GM10248 (cell line): ENCODE measurements around the gene GALNTL6.

ENCODE experiments used
- CTCF ChIA-PET: fragments of 300-600 bp; sonication (Branson Sonifier 250); formaldehyde crosslinking; extraction: SDS; loops from one replicate; lab custom pipeline; 2021; ENCODE audit warnings: antibody characterized with exemption; lab: Yijun Ruan, JAX
- POLR2A ChIA-PET: fragments of 350-650 bp; sonication (Branson Sonifier 250); formaldehyde crosslinking; extraction: SDS; loops from one replicate; lab custom pipeline; 2020; ENCODE audit warnings: antibody characterized with exemption; lab: Yijun Ruan, JAX
- DNase-seq: peaks from one replicate; pipeline ENCODE4 v3.0.0; 2012; ENCODE audit errors: extremely low spot score
- CTCF ChIP-seq: IDR thresholded peaks from 2 replicates; pipeline ENCODE4 v1.5.1; 2012; ENCODE audit warnings: mild to moderate bottlenecking, low read depth; ENCODE audit errors: extremely low read depth, missing control alignments, control extremely low read depth

Gene GALNTL6

GRCh38 chr4:173044340-173044739, 1231.1 kb downstream of the GALNTL6 start:
- ChIA-PET CTCF (no interaction called here), POLR2A (no interaction called here)
- TF ChIP-seq CTCF, result no peak
- no peak for DNase-seq

DNA sequence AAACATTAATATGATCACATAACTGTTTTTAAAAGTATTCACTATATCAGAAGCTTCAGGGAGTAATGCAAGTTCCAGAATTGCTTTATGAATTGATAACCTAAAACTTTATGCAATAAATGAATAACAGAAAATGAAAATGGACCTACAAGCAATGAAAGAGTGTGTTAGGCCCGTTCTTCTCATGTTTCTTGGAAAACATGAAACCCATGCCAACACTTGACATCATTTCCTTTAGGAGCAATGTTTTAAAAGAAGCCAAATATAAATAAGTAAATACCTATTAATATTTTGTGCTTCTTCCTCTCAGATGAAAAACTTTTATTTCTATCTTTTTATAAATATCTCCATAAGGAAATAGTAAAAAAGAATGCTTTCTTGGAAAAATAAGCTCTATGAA, 1232.4 kb downstream of the GALNTL6 start:
- CTCF ChIA-PET, result no interaction called here
- DNase-seq, result no peak
- no peak for TF ChIP-seq CTCF
- POLR2A ChIA-PET, result no interaction called here

DNA sequence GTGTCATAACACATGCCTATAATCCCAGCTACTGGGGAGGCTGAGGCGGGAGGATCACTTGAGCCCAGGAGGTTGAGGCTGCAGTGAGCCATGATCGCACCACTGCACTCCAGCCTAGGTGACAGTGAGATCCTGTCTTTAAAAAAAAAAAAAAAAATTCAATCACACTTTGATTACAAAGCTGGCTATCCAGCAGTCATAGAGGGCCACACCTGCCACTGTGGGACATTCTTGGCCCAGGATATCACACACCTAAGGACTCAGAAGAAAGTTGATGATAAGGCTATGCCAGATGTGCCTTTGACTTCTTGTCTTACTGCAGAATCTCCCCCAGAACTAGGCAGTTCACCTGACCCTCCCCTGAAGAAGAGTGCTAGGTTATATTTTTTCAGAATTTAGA, 1232.9 kb downstream of the GALNTL6 start:
- CTCF ChIA-PET, result no interaction called here
- no peak for DNase-seq
- POLR2A ChIA-PET, result no interaction called here
- TF ChIP-seq CTCF, result no peak

GRCh38 chr4:173046818-173047217, 1233.6 kb downstream of the GALNTL6 start:
- no peak for TF ChIP-seq CTCF
- ChIA-PET POLR2A (no interaction called here), CTCF (no interaction called here)
- DNase-seq, result no peak

GRCh38 chr4:173051232-173051631, 1238.0 kb downstream of the GALNTL6 start:
- ChIA-PET CTCF (interaction anchor here (1.3 kb wide), 1 partner anchor 10 kb away, joined by 3 read pairs; no protein-coding TSS in a partner anchor), POLR2A (no interaction called here)
- no peak for TF ChIP-seq CTCF
- DNase-seq, result no peak

DNA sequence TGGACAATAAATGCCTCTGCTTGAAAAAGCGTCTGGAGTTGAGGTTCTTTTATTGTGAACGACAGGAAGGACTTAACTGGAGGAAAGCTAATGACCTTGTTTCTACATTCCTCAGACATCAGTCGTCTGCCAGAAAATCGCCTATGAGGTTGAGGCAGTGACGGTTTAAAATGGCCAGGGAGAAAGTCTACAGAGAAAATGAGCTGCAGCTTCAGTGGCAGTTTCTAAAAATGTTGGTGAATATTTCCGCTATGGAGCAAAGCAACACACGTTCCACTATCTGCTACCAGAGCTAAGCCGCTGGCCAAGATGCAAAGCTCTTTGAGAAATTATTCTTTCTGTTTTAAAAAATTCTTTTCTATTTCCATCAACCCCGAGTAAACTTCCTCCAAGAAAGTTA, 1238.5 kb downstream of the GALNTL6 start:
- no peak for DNase-seq
- no peak for TF ChIP-seq CTCF
- CTCF ChIA-PET, result interaction anchor here (1.3 kb wide), 1 partner anchor 11 kb away, joined by 3 read pairs; no protein-coding TSS in a partner anchor
- POLR2A ChIA-PET, result no interaction called here
